GM21825 (cell line): ENCODE measurements around the gene SMIM22.
A peak's percentile ranks its signal among the peaks of the same experiment; 100 is the strongest.
"Not testable (repeated sequence)": the region's sequence is repeated elsewhere in the genome, so short reads cannot be mapped to it uniquely, and the experiment has no call there.

Experiments used
- ATAC-seq: cut with Tn5 transposase; IDR thresholded peaks from one replicate; pipeline ENCODE4 v1.9.1; 2021; ENCODE audit warnings: mild to moderate bottlenecking, moderate library complexity; ENCODE audit not compliant: unreplicated experiment

SMIM22 gene

DNA sequence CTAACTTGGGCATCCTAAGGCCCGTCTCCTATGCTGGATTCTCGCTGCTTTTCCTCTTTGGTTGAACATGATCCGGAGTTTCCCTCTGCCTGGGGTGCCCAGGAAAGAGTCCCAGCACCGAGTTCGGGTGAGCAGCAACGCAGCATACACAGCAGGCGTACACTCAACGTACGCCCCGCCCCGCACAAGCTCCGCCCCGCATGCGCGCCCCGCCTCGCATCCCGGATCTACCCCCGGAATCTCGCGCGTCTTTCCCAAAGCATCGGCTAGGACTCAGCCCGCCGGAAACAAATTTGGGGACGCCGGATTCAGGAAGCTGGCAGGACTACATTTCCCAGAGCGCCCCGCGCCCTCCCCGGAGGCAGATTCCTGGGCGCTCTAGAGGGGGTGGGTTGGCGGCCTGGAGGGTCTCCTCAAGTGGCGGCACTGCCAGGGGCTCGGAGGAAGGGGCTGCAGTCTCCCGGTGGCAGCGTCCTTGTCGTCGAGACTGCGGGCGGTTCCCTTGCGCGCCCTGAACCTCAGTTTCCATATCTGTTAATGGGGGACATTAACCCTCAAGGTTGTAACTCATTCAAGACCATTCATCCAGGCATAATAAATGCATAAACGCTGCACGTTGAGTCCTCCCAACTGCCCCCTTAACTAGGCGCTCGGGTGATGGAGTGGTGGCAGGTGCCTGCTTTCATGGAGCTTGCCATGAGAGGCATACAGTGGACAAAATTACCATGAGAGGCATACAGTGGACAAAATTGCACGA lies 26.4 kb upstream of the SMIM22 start:
- ATAC-seq: peak; percentile 53

DNA sequence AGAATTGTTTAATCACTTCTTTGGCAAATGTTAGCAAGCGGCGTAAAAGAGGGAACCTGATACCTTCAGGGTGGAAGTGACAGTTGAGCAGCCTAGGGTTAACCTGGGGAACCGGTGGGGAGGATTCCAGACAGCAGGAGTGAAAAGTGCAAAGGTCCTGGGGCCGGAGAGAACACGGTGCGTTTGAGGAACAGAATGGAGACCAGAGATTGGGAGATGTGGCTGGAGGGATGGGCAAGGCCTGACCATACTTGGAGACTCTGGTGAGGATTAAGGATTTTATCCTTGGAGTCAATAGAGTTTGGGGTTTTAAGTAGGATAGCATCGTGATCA lies 25.9 kb upstream of the SMIM22 start:
- no peak for ATAC-seq

- no peak for ATAC-seq
These were observed 23.5 kb upstream of the SMIM22 start for GRCh38 chr16:4771646-4772045.

DNA sequence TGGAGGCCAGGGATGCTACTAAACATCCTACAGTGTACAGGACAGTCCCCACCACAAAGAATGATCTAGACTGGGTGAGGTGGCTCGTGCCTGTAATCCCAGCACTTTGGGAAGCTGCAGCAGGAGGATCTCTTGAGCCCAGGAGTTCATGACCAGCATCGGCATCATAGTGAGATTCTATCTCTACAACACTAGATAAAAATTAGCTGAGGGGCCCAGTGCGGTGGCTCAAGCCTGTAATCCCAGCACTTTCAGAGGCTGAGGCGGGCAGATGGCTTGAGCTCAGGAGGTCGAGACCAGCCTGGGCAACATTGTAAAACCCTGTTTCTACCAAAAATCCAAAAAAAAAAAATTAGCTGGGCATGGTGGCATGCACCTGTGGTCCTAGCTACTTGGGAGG lies 22.8 kb upstream of the SMIM22 start:
- ATAC-seq: no peak

GRCh38 chr16:4775005-4775404 lies 20.2 kb upstream of the SMIM22 start:
- no peak for ATAC-seq

DNA sequence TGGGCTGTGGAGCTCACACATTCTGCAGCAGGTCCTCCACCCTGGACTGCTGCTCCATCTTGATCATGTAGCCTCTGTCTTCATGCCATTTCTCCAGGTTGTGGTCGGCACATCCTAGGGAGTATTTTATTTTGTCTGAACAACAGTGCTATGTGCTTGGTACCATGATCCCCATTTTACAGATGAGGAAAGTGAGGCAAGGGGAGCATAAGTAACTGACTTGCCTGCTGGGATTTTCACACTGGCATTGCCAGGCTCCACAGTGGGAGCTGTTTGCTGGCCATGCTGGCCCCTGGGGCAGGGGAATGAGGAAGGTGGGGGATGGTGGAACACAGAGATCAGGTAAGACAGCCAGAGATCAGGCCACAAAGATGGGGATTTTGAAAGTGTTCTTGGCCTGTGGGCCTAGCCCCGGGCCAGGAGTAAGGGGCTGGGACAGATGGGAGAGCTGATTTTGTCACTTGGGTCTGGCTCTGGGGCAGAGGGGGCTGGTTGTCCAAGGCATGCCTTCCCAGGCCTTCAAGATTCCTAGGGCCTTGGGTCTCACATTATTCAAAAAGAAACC lies 18.9 kb upstream of the SMIM22 start:
- ATAC-seq: no peak

- ATAC-seq: no peak
These were observed 17.7 kb upstream of the SMIM22 start for GRCh38 chr16:4777339-4778049.

DNA sequence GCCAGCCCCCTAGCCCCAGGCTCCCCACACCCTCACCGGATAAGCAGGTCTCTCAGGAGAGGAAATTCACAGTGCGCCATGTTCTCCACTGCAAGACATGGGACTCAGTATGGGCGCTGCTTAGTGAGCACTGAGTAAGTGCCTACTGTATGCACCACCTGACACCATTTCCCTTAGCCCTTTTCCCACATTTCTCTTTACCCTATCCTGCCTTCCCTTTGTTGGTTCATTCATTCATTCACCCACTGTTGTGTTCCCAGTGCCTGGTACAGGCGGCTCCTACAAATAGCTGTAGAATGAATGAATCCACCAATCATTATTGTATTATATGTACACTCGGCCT lies 17.1 kb upstream of the SMIM22 start:
- ATAC-seq: no peak

- ATAC-seq: no peak
These were observed 14.9 kb upstream of the SMIM22 start for GRCh38 chr16:4780235-4780634.

- ATAC-seq: no peak
These were observed 11.8 kb upstream of the SMIM22 start for GRCh38 chr16:4783251-4783950.

DNA sequence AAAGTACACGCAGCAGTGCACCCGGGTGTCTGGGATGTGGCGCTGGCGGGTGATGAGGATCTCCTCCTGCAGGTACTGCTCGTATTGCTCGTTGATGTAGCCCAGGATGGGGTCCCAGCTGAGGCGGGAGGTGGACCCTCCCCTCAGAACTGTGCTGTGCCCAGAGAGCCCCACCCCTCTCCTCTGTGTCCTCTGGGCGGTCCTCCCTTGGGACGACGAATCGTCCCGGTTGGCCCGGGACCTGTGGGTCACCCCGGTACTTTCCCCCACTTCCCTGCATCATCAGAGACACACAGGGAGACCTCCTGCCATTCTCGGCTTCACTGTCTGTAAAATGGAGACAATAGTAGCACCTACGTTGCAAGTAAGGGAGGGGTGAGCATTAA lies 11.2 kb upstream of the SMIM22 start:
- ATAC-seq: no peak

DNA sequence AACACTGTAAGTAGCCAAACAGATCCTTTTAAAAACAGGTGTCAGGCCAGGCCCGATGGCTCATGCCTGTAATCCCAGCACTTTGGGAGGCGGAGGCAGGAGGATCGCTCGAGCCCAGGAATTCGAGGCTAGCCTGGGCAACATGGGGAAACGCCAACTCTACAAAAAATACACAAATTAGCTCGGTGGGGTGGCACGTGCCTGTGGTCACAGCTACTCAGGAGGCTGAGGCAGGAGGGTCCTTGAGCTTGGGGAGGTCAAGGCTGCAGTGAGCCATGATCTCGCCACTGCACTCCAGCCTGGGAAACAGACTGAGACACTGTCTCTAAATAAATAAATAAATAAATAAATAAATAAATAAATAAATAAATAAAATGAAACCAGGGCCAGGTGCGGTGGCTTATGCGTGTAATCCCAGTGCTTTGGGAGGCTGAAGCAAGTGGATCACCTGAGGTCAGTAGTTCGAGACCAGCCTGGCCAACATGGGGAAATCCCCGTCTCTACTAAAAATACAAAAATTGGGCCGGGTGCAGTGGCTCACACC lies 10.7 kb upstream of the SMIM22 start:
- not testable (repeated sequence) for ATAC-seq

DNA sequence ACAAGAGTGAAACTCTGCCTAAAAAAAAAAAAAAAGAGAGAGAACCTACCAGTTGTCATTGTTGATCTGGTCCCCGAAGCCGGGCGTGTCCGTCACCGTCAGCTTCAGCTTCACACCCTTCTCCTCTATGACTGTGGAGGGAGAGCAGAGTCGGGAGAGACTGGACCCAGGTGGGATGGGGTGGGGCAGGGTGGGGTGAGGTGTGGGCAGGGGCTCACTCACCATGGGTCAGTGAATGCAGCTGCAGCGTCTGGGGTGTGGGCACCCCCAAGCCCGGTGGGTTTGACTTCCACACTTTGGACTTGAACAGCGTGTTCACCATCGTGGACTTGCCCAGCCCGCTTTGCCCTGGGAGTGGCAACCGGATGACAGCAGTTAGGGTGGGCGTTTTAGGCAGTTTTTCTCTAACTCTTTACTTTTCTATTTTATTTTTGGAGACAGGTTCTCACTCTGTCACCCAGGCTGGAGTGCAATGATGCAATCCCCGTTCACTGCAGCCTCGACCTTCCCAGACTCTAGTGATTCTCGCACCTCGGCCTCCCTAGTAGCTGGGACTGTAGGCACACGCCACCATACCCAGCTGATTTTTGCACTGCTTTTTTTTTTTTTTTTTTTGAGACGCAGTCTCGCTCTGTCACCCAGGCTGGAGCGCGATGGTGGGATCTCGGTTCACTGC lies 9.3 kb upstream of the SMIM22 start:
- ATAC-seq: no peak

DNA sequence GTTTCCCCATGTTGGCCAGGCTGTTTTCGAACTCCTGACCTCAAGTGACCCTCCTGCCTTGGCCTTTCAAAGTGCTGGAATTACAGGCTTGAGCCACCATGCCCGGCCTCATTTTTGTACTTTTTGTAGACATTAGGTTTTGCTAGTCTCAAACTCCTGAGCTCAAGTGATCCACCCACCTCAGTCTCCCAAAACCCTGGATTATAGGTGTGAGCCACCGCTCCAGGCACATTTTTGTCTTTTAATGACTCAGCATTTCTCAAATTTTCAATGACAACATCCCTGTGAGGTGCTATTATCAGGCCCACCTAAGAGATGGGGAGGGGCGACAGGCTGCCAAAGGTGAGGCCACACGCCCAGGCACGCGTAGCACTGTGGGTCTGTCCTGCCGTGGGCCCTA lies 8.1 kb upstream of the SMIM22 start:
- no peak for ATAC-seq

DNA sequence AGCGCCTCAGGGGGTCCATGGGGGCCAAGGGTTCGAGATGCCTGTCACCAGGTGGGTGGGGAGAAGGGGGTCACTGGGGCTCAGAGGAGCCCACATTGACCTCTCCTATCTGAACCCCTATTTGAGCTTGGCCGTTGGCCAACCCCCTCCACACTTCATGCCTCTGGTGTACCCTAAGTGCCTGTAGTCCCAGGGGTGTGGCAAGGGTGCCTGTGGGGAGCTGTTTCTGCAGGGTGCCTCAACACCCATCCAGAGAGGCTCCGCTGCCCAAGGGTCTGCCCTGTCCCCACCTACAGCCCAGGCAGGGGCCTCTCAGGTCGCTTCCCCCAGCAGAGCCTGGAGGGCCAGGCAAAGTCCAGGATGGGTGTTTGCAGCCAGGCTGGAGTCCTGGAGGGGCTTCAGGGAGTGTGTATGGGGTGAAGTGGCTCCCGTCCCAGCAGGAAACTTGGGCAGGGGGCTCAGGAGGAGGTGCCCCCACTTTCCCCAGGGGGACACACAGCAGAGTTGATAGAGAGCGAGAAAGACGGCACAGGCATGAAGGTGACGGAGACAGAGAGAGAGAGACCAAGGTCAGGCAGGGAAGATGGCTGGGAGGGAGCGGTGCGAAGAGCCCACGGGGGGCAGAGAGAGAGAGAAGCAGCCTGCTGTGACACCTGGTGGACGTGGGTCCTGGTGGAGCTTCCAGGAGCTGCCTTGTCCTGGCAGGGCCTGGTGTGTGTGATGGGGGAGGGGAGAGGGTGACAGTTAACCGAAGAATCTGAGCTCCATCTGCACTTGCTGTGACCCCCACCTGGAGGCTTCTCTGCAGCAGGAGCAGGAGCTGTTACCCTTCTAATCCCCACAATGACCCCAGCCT lies 7.3 kb upstream of the SMIM22 start, which contains the start of gene SEPTIN12:
Gene SEPTIN12 (minus strand): TSS at position 719 of the 856 bp plus-strand sequence. CDS start 700 bp downstream, at position 19.
- ATAC-seq: no peak

GRCh38 chr16:4788489-4788889 lies 6.7 kb upstream of the SMIM22 start:
- no peak for ATAC-seq

GRCh38 chr16:4788910-4789309 lies 6.3 kb upstream of the SMIM22 start:
- no peak for ATAC-seq

GRCh38 chr16:4790261-4790660 lies 4.9 kb upstream of the SMIM22 start:
- ATAC-seq: no peak

DNA sequence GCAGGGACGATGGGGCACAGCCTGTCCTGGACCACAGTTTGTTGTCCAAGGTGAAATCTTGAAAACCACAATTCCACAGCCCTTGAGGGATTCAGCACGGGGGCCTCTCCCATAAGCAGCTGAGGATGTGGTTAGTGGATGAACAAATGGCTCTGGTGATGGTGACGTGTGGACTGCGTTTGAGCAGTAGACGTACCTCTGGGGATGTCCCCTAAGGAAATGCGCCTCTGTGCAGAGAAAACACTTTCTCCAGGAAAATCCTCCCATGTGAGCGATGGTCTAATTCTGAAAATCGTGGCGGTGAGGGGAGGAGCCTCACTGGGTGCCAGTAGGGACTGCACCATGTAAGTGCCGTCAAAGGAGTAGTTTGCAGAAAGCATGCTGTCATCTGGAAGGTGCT lies 4.3 kb upstream of the SMIM22 start:
- ATAC-seq: no peak

DNA sequence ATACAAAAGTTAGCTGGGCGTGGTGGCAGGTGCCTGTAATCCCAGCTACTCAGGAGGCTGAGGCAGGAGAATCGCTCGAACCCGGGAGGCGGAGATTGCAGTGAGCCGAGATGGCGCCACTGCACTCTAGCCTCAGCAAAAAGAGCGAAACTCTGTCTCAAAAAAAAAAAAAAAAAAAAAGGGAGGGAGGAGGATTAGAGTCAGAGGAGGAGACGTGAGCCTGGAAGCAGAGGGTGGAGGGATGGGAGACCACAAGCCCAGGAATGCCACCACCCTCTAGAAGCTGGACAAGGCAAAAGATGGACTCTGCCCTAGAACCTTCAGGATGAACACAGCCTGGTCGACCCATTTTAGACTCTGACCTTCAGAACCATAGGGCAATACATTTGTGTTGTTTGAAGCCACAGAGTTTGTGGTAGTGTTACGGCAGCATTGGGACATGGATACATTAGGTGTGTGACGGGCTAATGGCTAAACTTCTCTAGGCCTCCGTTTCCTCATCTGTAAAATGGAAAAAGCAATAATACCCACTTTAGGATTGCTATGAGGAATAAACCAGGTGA lies 2.1 kb upstream of the SMIM22 start:
- ATAC-seq: no peak
